HepG2 (cell line): Measurements from ENCODE around the gene DEPDC1B. TPM values are rescaled to one million over a fixed set of nuclear protein-coding genes. Genes with fewer than 3 reads are reported as not detected.

Experiments
- ATAC-seq: fragments of 200-7000 bp; cut with Tn5 transposase; 3 replicates; pipeline ENCODE4 v1.9.1; 2020; ENCODE audit warnings: mild to moderate bottlenecking, moderate library complexity
- BruUV-seq: library from RNA; stranded (reverse); fragments of 400-500 nt; replicated peaks from 2 replicates; lab custom pipeline; 2021; lab: Mats Ljungman, UMichigan
- CTCF ChIA-PET: fragments of 300-600 bp; formaldehyde crosslinking; extraction: SDS; loops from one replicate; lab custom pipeline; 2021; ENCODE audit warnings: low total read pairs, inconsistent platforms, low intra/inter-chr PET ratio; lab: Yijun Ruan, JAX
- POLR2A ChIA-PET: fragments of 350-600 bp; sonication (Branson Sonifier 250); formaldehyde crosslinking; loops from one replicate; lab custom pipeline; 2020; ENCODE audit warnings: antibody characterized with exemption, inconsistent platforms; lab: Yijun Ruan, JAX
- DNase-seq: peaks from one replicate; pipeline ENCODE4 v3.0.0-alpha.2; 2015; ENCODE audit warnings: low spot score
- FAIRE-seq: peaks from 3 replicates; lab custom pipeline; 2011; peaks lifted over from hg19 to GRCh38; lab: Jason Lieb, UNC
- H2AFZ ChIP-seq: one replicate; pipeline ENCODE4 v1.6.1; 2011; ENCODE audit warnings: low read length, inconsistent platforms
- H3K27ac ChIP-seq: fragments of 300-600 bp; 3 replicates; pipeline ENCODE4 v1.8.0; 2011; ENCODE audit warnings: mixed run types, mild to moderate bottlenecking, mixed read lengths, low read length, inconsistent platforms; ENCODE audit not compliant: insufficient read depth; ENCODE audit errors: extremely low read length
- H3K27me3 ChIP-seq, 2 experiments: fragments of 200-600 bp in 1 of 2; 2 replicates in 1 of 2; 3 replicates in 1 of 2; pipeline versions ENCODE4 v1.6.0 to v1.8.0; 2011; ENCODE audit warnings: low read length in 2 of 2, mild to moderate bottlenecking in 2 of 2, moderate library complexity in 2 of 2, inconsistent platforms in 1 of 2; ENCODE audit not compliant: insufficient read depth in 2 of 2, control insufficient read depth in 1 of 2
- H3K36me3 ChIP-seq, 2 experiments: fragments of 200-600 bp in 1 of 2; replicated peaks in 1 of 2; 2 replicates in 1 of 2; 3 replicates in 1 of 2; pipeline versions ENCODE4 v1.5.1 to v1.8.0; 2011; ENCODE audit warnings: low read length in 2 of 2, inconsistent platforms in 1 of 2; ENCODE audit not compliant: insufficient read depth in 2 of 2, control insufficient read depth in 1 of 2
- H3K4me1 ChIP-seq: 2 replicates; pipeline ENCODE4 v1.5.1; 2012; ENCODE audit warnings: low read length, inconsistent platforms; ENCODE audit not compliant: insufficient read depth
- H3K4me2 ChIP-seq: 2 replicates; pipeline ENCODE4 v1.6.0; 2011; ENCODE audit warnings: low read depth, low read length, inconsistent platforms
- H3K4me3 ChIP-seq, 3 experiments: fragments of 200-600 bp in 1 of 3; sonication (generic), shearing (Covaris generic) in 1 of 3; replicated peaks in 1 of 3; 2 replicates each; pipeline ENCODE4 v1.5.1; 2011 to 2016; ENCODE audit warnings: low read length in 3 of 3, inconsistent platforms in 2 of 3, low read depth in 2 of 3, mild to moderate bottlenecking in 2 of 3, control low read depth in 1 of 3, mixed read lengths in 1 of 3; ENCODE audit not compliant: insufficient read depth in 1 of 3
- H3K79me2 ChIP-seq: one replicate; pipeline ENCODE4 v1.6.1; 2011; ENCODE audit warnings: low read length, inconsistent platforms; ENCODE audit not compliant: insufficient read depth
- H3K9ac ChIP-seq: 2 replicates; pipeline ENCODE4 v1.6.0; 2011; ENCODE audit warnings: mild to moderate bottlenecking, low read depth, low read length, inconsistent platforms; ENCODE audit not compliant: insufficient read depth
- H3K9me3 ChIP-seq: 2 replicates; pipeline ENCODE4 v1.5.1; 2012; ENCODE audit warnings: mild to moderate bottlenecking, low read length
- H4K20me1 ChIP-seq: 2 replicates; pipeline ENCODE4 v1.6.0; 2011; ENCODE audit warnings: inconsistent platforms, mild to moderate bottlenecking, low read length, moderate library complexity; ENCODE audit not compliant: insufficient read depth
- CTCF ChIP-seq: sonication (generic); formaldehyde crosslinking; IDR thresholded peaks from 2 replicates; pipeline ENCODE4 v1.5.0; 2020; ENCODE audit warnings: mild to moderate bottlenecking, missing genetic modification reagents, moderate library complexity
- HOXD1 ChIP-seq: sonication (generic); formaldehyde crosslinking; IDR thresholded peaks from 2 replicates; pipeline ENCODE4 v1.5.0; 2020; ENCODE audit warnings: missing genetic modification reagents
- MEIS2 ChIP-seq: sonication (generic); formaldehyde crosslinking; IDR thresholded peaks from 2 replicates; pipeline ENCODE4 v1.9.0; 2021; ENCODE audit warnings: mild to moderate bottlenecking, missing genetic modification reagents
- NFYC ChIP-seq: IDR thresholded peaks from 2 replicates; pipeline ENCODE4 v1.6.1; 2016; ENCODE audit warnings: missing genetic modification reagents, missing compliant biosample characterization
- POLR2G ChIP-seq: fragments of 200-400 bp; formaldehyde crosslinking; IDR thresholded peaks from 2 replicates; pipeline ENCODE4 v1.6.1; 2018; ENCODE audit warnings: mild to moderate bottlenecking, low read depth, low read length, moderate library complexity
- SIX4 ChIP-seq: sonication (generic); formaldehyde crosslinking; IDR thresholded peaks from 2 replicates; pipeline ENCODE4 v1.4.0; 2020; ENCODE audit warnings: missing genetic modification reagents
- SMC3 ChIP-seq: IDR thresholded peaks from 2 replicates; pipeline ENCODE4 v1.6.1; 2011; ENCODE audit warnings: low read length, improper control_type of control experiment
- STAG1 ChIP-seq: sonication (generic); formaldehyde crosslinking; IDR thresholded peaks from 2 replicates; pipeline ENCODE4 v1.4.0; 2020; ENCODE audit warnings: missing genetic modification reagents
- ZNF207 ChIP-seq: fragments of 450-650 bp; IDR thresholded peaks from 2 replicates; pipeline ENCODE4 v1.6.1; 2016; ENCODE audit warnings: antibody characterized with exemption, borderline replicate concordance
- ZNF660 ChIP-seq: sonication (generic); formaldehyde crosslinking; IDR thresholded peaks from 2 replicates; pipeline ENCODE4 v1.5.1; 2020; ENCODE audit warnings: mild to moderate bottlenecking, low read depth, missing genetic modification reagents, borderline replicate concordance
- ZNF781 ChIP-seq: sonication (generic); formaldehyde crosslinking; IDR thresholded peaks from 2 replicates; pipeline ENCODE4 v1.5.1; 2020; ENCODE audit warnings: borderline replicate concordance, mild to moderate bottlenecking, missing genetic modification reagents; ENCODE audit errors: not compliant biosample characterization
- in situ Hi-C: cut with HindIII; loops from 2 replicates; pipeline ENCODE4 v1.10.0; 2017; ENCODE audit warnings: low pct_unique_long_range_greater_than_20kb; ENCODE audit not compliant: extremely low pct_ligation_motif_present
- intact Hi-C: fragments of 100-400 bp; cut with micrococcal nuclease; formaldehyde crosslinking; loops from one replicate; pipeline ENCODE4 v1.10.0; 2022; ENCODE audit not compliant: unreplicated experiment
- polyA plus RNA-seq, 8 experiments: library from polyadenylated mRNA; depleted of rRNA in 3 of 8; stranded (reverse) in 7 of 8; unstranded in 1 of 8; fragments of >200 nt; fragmentation: Illumina TruSeq in 4 of 8; extraction: Trizol in 4 of 8; gene quantifications; 2 replicates each; pipeline versions ENCODE4 v1.2.1 to v1.2.3, GENCODE V29; 2011 to 2016; ENCODE audit warnings: low read depth in 4 of 8, missing spikeins in 1 of 8, mixed read lengths in 1 of 8; ENCODE audit not compliant: insufficient read depth in 1 of 8
- total RNA-seq, 5 experiments: library from RNA; depleted of rRNA; stranded (reverse); fragments of >200 nt; fragmentation: Illumina TruSeq; extraction: Trizol; gene quantifications; 2 replicates each; pipeline ENCODE4 v1.2.3, GENCODE V29; 2016; ENCODE audit warnings: low read depth in 1 of 5

DEPDC1B gene
- total and polyA plus RNA-seq, 2 of the 13 experiments (the other 11 are each of a cell fraction or from before 2014, with no cell fraction given) = 29.5 to 51.3 TPM

DNA sequence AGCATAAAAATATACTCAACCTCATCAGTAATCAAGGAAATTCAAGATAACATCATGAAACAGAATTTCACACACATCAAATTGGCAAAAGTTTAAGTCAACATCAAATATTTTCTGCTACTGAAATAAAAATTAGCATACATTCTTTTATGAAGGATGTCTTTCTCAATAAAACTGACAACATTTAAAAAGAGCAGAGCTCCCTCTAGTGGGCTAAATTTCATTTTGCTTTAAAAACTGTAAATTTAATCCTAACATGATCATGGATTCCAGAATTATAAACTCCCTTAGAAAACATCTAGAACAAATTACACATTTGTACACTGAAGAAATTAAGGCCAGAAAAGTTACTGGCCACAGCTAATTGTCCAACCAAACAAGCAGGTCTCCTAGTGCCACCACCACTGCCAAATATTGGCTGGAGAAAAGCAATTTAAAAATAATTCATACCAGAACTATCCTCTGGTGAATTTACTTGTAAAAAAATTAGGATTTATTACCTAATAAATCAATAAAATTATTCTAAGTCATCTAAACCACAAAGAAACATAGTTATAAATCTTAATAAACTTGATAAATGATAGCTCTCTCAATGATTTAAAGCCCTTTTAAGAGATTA lies 31.2 kb downstream of the DEPDC1B start:
- ChIA-PET CTCF (interaction anchor here (1.0 to 1.6 kb wide), 2 partner anchors 9 to 855 kb away, joined by 3 to 5 read pairs; no protein-coding TSS in a partner anchor), POLR2A (interaction anchor here (0.6 kb wide), 1 partner anchor 490 kb away, joined by 3 read pairs; no protein-coding TSS in a partner anchor)

More for the DNA sequence above, 31.2 kb downstream of the DEPDC1B start:
- no peak overlapping the region; a peak in 2 of 6 replicates for H3K4me3 ChIP-seq
- no peak for ATAC-seq
- in situ Hi-C loops (loop anchor here (25.0 kb wide), 1 partner anchor 1281 kb away; no protein-coding TSS in a partner anchor), intact Hi-C loops (no loop called here)
- H3K79me2 ChIP-seq = peaks cover 41% of the 10 kb centered on the region
- FAIRE-seq = peak; percentile 70
- H3K27me3 ChIP-seq = no peaks in the 10 kb centered on the region
- H4K20me1 ChIP-seq = no peaks in the 10 kb centered on the region
- no peak for TF ChIP-seq ZNF781 (CRISPR knock-in tag)
- no peak for TF ChIP-seq HOXD1 (CRISPR knock-in tag)
- TF ChIP-seq STAG1 = peak; percentile 43
- no peak for TF ChIP-seq ZNF660 (CRISPR knock-in tag)
- TF ChIP-seq SIX4 (CRISPR knock-in tag) = no peak
- TF ChIP-seq SMC3 = 0 out of 2 replicates have a peak, but pooled peaks have one; percentile 6
- peak; percentile 43; the same call in 1 of the 2 replicates for TF ChIP-seq CTCF (CRISPR knock-in tag)
- no peak for TF ChIP-seq NFYC
- no peak for TF ChIP-seq POLR2G
- TF ChIP-seq ZNF207 = no peak
- no peak for TF ChIP-seq MEIS2 (CRISPR knock-in tag)
- H3K27ac ChIP-seq = peak overlapping the region; percentile 50
- TSS peak; percentile 2 for BruUV-seq
- peaks cover 8 to 19% of the 10 kb centered on the region in 2 experiments; a peak in 4 of 5 replicates for H3K36me3 ChIP-seq
- no peak overlapping the region for H2AFZ ChIP-seq
- H3K9ac ChIP-seq = peak overlapping the region; percentile 17; the same call in 1 of the 2 replicates
- no peaks in the 10 kb centered on the region for H3K9me3 ChIP-seq
- peak overlapping the region; percentile 61 for H3K4me2 ChIP-seq
- DNase-seq = peak; percentile 33
- H3K4me1 ChIP-seq = peaks cover 56% of the 10 kb centered on the region
